Subcutaneous abdominal adipose tissue (tissue), 5 donors: ENCODE data around the gene ARHGEF4.

Experiments
- H3K27ac ChIP-seq: one replicate; pipeline ENCODE4 v1.7.0; 2013; ENCODE audit warnings: low read depth, mild to moderate bottlenecking, inconsistent platforms, low read length, moderate library complexity
- H3K27me3 ChIP-seq, 5 donors: one replicate each; pipeline ENCODE4 v1.7.0; 2013; ENCODE audit warnings: low read length in 5 of 5, inconsistent platforms in 1 of 5; ENCODE audit not compliant: control insufficient read depth in 5 of 5, insufficient read depth in 4 of 5
- H3K36me3 ChIP-seq, 5 donors: one replicate each; pipeline ENCODE4 v1.7.0; 2013; ENCODE audit warnings: low read length in 5 of 5; ENCODE audit not compliant: control insufficient read depth in 5 of 5, insufficient read depth in 5 of 5
- H3K4me1 ChIP-seq, 5 donors: one replicate each; pipeline ENCODE4 v1.7.0; 2013; ENCODE audit warnings: low read length in 5 of 5, mild to moderate bottlenecking in 3 of 5, moderate library complexity in 1 of 5; ENCODE audit not compliant: control insufficient read depth in 5 of 5, insufficient read depth in 5 of 5
- H3K4me3 ChIP-seq, 5 donors: one replicate each; pipeline ENCODE4 v1.7.0; 2013; ENCODE audit warnings: low read length in 5 of 5, low read depth in 1 of 5
- H3K9ac ChIP-seq, 5 donors: one replicate each; pipeline ENCODE4 v1.7.0; 2013; ENCODE audit warnings: low read length in 5 of 5, mild to moderate bottlenecking in 4 of 5, moderate library complexity in 3 of 5
- H3K9me3 ChIP-seq, 5 donors: one replicate each; pipeline ENCODE4 v1.7.0; 2013; ENCODE audit warnings: low read length in 5 of 5; ENCODE audit not compliant: control insufficient read depth in 5 of 5
- donor health status: healthy.
- donor health status: healthy.
- donor health status: healthy.
- donor health status: healthy.
- donor health status: healthy.

ARHGEF4 gene

GRCh38 chr2:130915149-130915548 lies 78.4 kb downstream of the ARHGEF4 start:
- H3K4me1 ChIP-seq = no peaks in the 10 kb centered on the region
- H3K27ac ChIP-seq = no peak overlapping the region
- H3K4me3 ChIP-seq = no peak overlapping the region
- no peaks in the 10 kb centered on the region for H3K36me3 ChIP-seq
- no peaks in the 10 kb centered on the region for H3K9me3 ChIP-seq
- peaks cover 8 to 25% (median 21%) of the 10 kb centered on the region in 5 donors for H3K27me3 ChIP-seq
- H3K9ac ChIP-seq = no peak overlapping the region

- H3K9ac ChIP-seq = no peak overlapping the region
- no peaks in the 10 kb centered on the region for H3K4me1 ChIP-seq
- no peak overlapping the region for H3K27ac ChIP-seq
- no peaks in the 10 kb centered on the region for H3K36me3 ChIP-seq
- no peaks in the 10 kb centered on the region for H3K9me3 ChIP-seq
- no peak overlapping the region for H3K4me3 ChIP-seq
- peaks cover 8 to 25% (median 21%) of the 10 kb centered on the region in 5 donors for H3K27me3 ChIP-seq
These were observed 79.1 kb downstream of the ARHGEF4 start for GRCh38 chr2:130915595-130916437.

GRCh38 chr2:130916438-130916705 lies 79.7 kb downstream of the ARHGEF4 start:
- Histone ChIP-seq H3K27ac (no peak overlapping the region), H3K4me3 (no peak overlapping the region), H3K36me3 (no peaks in the 10 kb centered on the region), H3K9ac (no peak overlapping the region), H3K4me1 (no peaks in the 10 kb centered on the region), H3K9me3 (no peaks in the 10 kb centered on the region), H3K27me3 (peaks cover 8 to 25% (median 21%) of the 10 kb centered on the region in 5 donors)

- Histone ChIP-seq H3K27me3 (peaks cover 8 to 25% (median 21%) of the 10 kb centered on the region in 5 donors), H3K9me3 (no peaks in the 10 kb centered on the region), H3K36me3 (no peaks in the 10 kb centered on the region)
These were observed 80.4 kb downstream of the ARHGEF4 start for GRCh38 chr2:130917006-130917688.

DNA sequence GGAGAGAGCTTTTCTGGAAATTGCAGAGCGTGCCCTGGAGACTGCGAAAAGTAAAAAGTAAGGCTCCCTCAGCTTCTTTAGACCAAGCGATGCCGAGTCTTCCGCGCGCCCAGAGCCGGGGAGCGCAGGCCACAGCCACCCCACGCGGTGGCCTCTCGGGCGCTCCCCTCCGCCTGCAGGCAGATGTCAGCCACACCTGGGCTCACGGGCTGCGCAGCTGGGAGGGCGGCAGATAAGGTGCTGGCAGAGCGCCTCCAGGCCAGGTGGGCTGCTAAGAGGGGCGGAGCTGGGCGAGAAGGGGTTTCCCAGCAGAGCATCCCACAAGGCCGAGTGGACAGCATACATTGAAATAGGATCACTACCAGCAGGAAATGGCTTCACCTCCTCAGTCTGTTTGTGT lies 81.7 kb downstream of the ARHGEF4 start:
- Histone ChIP-seq H3K9ac (no peak overlapping the region), H3K36me3 (no peaks in the 10 kb centered on the region), H3K4me1 (no peaks in the 10 kb centered on the region), H3K9me3 (no peaks in the 10 kb centered on the region), H3K4me3 (no peak overlapping the region), H3K27ac (no peak overlapping the region), H3K27me3 (peaks cover 8 to 25% (median 21%) of the 10 kb centered on the region in 5 donors)

More at GRCh38 chr2:130917006-130917688, 80.4 kb downstream of the ARHGEF4 start:
- H3K4me1 ChIP-seq = no peaks in the 10 kb centered on the region
- H3K9ac ChIP-seq = no peak overlapping the region
- H3K4me3 ChIP-seq = no peak overlapping the region
- no peak overlapping the region for H3K27ac ChIP-seq

DNA sequence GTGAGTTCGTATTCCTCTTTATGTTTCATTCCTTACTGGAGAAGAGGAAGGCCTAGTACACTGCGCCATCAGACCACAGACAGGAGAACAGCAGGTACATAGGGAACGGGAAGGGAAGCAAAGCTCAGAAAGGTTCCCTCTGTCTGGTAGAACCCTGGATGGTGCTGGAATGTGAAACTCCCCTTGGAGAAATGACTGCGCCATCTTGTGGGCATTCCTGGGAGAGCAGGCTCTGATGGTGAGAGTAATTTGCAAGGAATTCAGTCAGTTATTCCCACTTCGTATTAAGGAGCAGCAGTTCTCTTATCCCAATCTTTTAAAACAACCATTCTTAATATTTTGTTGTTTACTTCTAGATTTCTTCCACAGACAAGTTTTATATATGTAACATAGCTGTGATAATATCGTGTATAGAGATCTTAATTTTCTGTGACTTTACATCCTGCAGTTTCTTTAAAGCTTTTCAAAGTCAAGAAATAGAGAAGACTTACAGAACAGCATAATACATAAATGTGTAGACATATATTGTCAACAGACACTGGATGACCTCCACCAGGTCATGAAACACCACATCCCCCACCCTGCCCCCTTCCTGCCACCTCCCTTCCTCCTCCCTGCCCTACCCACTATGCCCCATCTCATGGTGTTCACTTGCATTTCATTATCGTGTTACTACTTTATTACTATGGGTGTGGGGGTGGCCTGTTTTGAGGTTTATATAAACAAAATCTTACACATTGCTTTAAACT lies 83.9 kb downstream of the ARHGEF4 start:
- H3K4me3 ChIP-seq = no peak overlapping the region
- peaks cover 4 to 17% (median 12%) of the 10 kb centered on the region in 5 donors for H3K27me3 ChIP-seq
- H3K9ac ChIP-seq = no peak overlapping the region
- H3K9me3 ChIP-seq = no peaks in the 10 kb centered on the region
- no peak overlapping the region for H3K27ac ChIP-seq
- no peaks in the 10 kb centered on the region for H3K4me1 ChIP-seq
- no peaks in the 10 kb centered on the region for H3K36me3 ChIP-seq

DNA sequence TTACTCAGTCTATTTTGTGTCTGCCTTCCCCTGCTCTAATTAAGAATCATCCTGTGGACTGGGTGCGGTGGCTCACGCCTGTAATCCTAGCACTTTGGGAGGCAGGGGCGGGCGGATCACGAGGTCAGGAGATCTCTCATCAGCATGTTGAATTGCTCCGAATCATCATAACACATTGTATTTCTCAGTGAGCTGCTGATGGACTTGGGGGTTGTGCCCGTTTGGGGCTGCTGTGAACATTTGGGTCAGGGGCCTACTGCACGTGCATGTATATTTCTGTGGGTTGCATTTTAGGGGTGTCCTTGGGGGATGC lies 84.4 kb downstream of the ARHGEF4 start:
- Histone ChIP-seq H3K4me3 (no peak overlapping the region), H3K36me3 (no peaks in the 10 kb centered on the region), H3K4me1 (no peaks in the 10 kb centered on the region), H3K9me3 (no peaks in the 10 kb centered on the region), H3K27me3 (peaks cover 2 to 14% (median 9%) of the 10 kb centered on the region in 5 donors), H3K27ac (no peak overlapping the region), H3K9ac (no peak overlapping the region)

- no peak overlapping the region for H3K9ac ChIP-seq
- no peaks in the 10 kb centered on the region for H3K4me1 ChIP-seq
- peaks cover 0 to 6% (median 0%) of the 10 kb centered on the region in 5 donors for H3K27me3 ChIP-seq
- H3K27ac ChIP-seq = no peak overlapping the region
- peaks cover 0 to 5% (median 5%) of the 10 kb centered on the region in 5 donors for H3K9me3 ChIP-seq
- H3K4me3 ChIP-seq = no peak overlapping the region
- no peaks in the 10 kb centered on the region for H3K36me3 ChIP-seq
These were observed 85.7 kb downstream of the ARHGEF4 start for GRCh38 chr2:130922417-130922816.

GRCh38 chr2:130928385-130928784 lies 91.7 kb downstream of the ARHGEF4 start:
- Histone ChIP-seq H3K9ac (no peak overlapping the region), H3K27me3 (peaks cover 0 to 7% (median 3%) of the 10 kb centered on the region in 5 donors), H3K27ac (no peak overlapping the region), H3K4me3 (no peak overlapping the region), H3K4me1 (no peaks in the 10 kb centered on the region), H3K9me3 (peaks cover 0 to 12% (median 9%) of the 10 kb centered on the region in 5 donors), H3K36me3 (no peaks in the 10 kb centered on the region)
